Measurements from ENCODE around the gene SLC31A1. TPM values are rescaled to one million over a fixed set of nuclear protein-coding genes. Genes with fewer than 3 reads are reported as not detected.

SLC31A1 gene
- total and polyA plus RNA-seq, 2 experiments from 2014 or later, result 19.7 to 32.6 TPM

GRCh38 chr9:113298924-113299770, 77.8 kb downstream of the SLC31A1 start:
- DNase-seq (ENCODE audit: low read depth in 1 of 2, low spot score in 1 of 2), result no peak
- Histone ChIP-seq H3K36me3 (no peaks in the 10 kb centered on the region), H3K4me1 (ENCODE audit: low read depth) (no peaks in the 10 kb centered on the region)

GRCh38 chr9:113299800-113300292, 78.5 kb downstream of the SLC31A1 start:
- TF ChIP-seq CTCF (IDR thresholded peaks at IDR 0.05; ENCODE audit: low read depth, low read length), result no peak
- peak; percentile 7 to 73 for DNase-seq (ENCODE audit: low read depth in 1 of 2, low spot score in 1 of 2)
- Histone ChIP-seq H3K27me3 (no peaks in the 10 kb centered on the region), H3K4me3 (no peak overlapping the region), H3K27ac (no peak overlapping the region), H3K9me3 (ENCODE audit: low read depth) (no peaks in the 10 kb centered on the region), H3K4me1 (ENCODE audit: low read depth) (no peaks in the 10 kb centered on the region), H3K36me3 (no peaks in the 10 kb centered on the region)

More at GRCh38 chr9:113298924-113299770, 77.8 kb downstream of the SLC31A1 start:
- Histone ChIP-seq H3K9me3 (ENCODE audit: low read depth) (no peaks in the 10 kb centered on the region), H3K27ac (no peak overlapping the region), H3K4me3 (no peak overlapping the region), H3K27me3 (no peaks in the 10 kb centered on the region)
- TF ChIP-seq CTCF (IDR thresholded peaks at IDR 0.05; ENCODE audit: low read depth, low read length), result no peak

GRCh38 chr9:113301548-113301947, 80.2 kb downstream of the SLC31A1 start:
- H3K27ac ChIP-seq, result no peak overlapping the region
- no peak for DNase-seq (ENCODE audit: low read depth in 1 of 2, low spot score in 1 of 2)
- TF ChIP-seq CTCF (IDR thresholded peaks at IDR 0.05; ENCODE audit: low read depth, low read length), result no peak
- H3K27me3 ChIP-seq, result no peaks in the 10 kb centered on the region
- H3K4me3 ChIP-seq, result no peak overlapping the region
- H3K4me1 ChIP-seq (ENCODE audit: low read depth), result no peaks in the 10 kb centered on the region
- H3K36me3 ChIP-seq, result no peaks in the 10 kb centered on the region
- no peaks in the 10 kb centered on the region for H3K9me3 ChIP-seq (ENCODE audit: low read depth)

- Histone ChIP-seq H3K4me1 (ENCODE audit: low read depth) (no peaks in the 10 kb centered on the region), H3K27me3 (no peaks in the 10 kb centered on the region), H3K36me3 (no peaks in the 10 kb centered on the region), H3K4me3 (no peak within 1 kb of the TSS), H3K27ac (no peak within 1 kb of the TSS), H3K9me3 (ENCODE audit: low read depth) (no peaks in the 10 kb centered on the region)
- no peak for DNase-seq (ENCODE audit: low read depth in 1 of 2, low spot score in 1 of 2)
- TF ChIP-seq CTCF (IDR thresholded peaks at IDR 0.05; ENCODE audit: low read depth, low read length), result no peak
These were observed 81.6 kb downstream of the SLC31A1 start, which contains the start of gene RNF183 for GRCh38 chr9:113302792-113303418. TSS of gene RNF183 (minus strand) at chr9:113303376. CDS start at chr9:113298184, 5,192 bp downstream.

- no peaks in the 10 kb centered on the region for H3K9me3 ChIP-seq (ENCODE audit: low read depth)
- H3K4me1 ChIP-seq (ENCODE audit: low read depth), result no peaks in the 10 kb centered on the region
- no peak for TF ChIP-seq CTCF (IDR thresholded peaks at IDR 0.05; ENCODE audit: low read depth, low read length)
- no peak overlapping the region for H3K27ac ChIP-seq
- H3K36me3 ChIP-seq, result no peaks in the 10 kb centered on the region
- no peak for DNase-seq (ENCODE audit: low read depth in 1 of 2, low spot score in 1 of 2)
- H3K27me3 ChIP-seq, result no peaks in the 10 kb centered on the region
- H3K4me3 ChIP-seq, result no peak overlapping the region
These were observed 85.2 kb downstream of the SLC31A1 start for GRCh38 chr9:113306566-113306965.

All from cardiac muscle cell (in vitro differentiated cells and primary cell).